Effector memory CD4-positive, alpha-beta T cell (primary cell): Measurements from ENCODE around the gene CAPN12.

Experiments
- DNase-seq, 3 donors: peaks; one replicate each; pipeline ENCODE4 v3.0.0-alpha.2; 2020
- H3K27ac ChIP-seq: 2 replicates; pipeline ENCODE4 v1.7.0; 2013; ENCODE audit warnings: mild to moderate bottlenecking, low read length, moderate library complexity; ENCODE audit not compliant: insufficient read depth, poor library complexity, severe bottlenecking
- H3K27me3 ChIP-seq: replicated peaks from 2 replicates; pipeline ENCODE4 v1.7.0; 2013; ENCODE audit warnings: mild to moderate bottlenecking, low read length; ENCODE audit not compliant: insufficient read depth, control insufficient read depth, poor library complexity, severe bottlenecking
- H3K36me3 ChIP-seq: 2 replicates; pipeline ENCODE4 v1.7.0; 2013; ENCODE audit warnings: mild to moderate bottlenecking, low read length, moderate library complexity; ENCODE audit not compliant: control insufficient read depth, insufficient read depth
- H3K4me1 ChIP-seq: 2 replicates; pipeline ENCODE4 v1.7.0; 2013; ENCODE audit warnings: low read length, mild to moderate bottlenecking; ENCODE audit not compliant: control insufficient read depth, insufficient read depth, poor library complexity, severe bottlenecking
- H3K4me3 ChIP-seq: 2 replicates; pipeline ENCODE4 v1.7.0; 2013; ENCODE audit warnings: low read length, low read depth, mild to moderate bottlenecking; ENCODE audit not compliant: insufficient read depth, poor library complexity, severe bottlenecking
- H3K9me3 ChIP-seq: 2 replicates; pipeline ENCODE4 v1.7.0; 2013; ENCODE audit warnings: mild to moderate bottlenecking, low read length, moderate library complexity; ENCODE audit not compliant: control insufficient read depth

CAPN12 gene

GRCh38 chr19:38710928-38711725 is 33.1 kb downstream of the CAPN12 start:
- no peak overlapping the region for H3K4me3 ChIP-seq
- no peak for DNase-seq
- peaks cover 79% of the 10 kb centered on the region for H3K36me3 ChIP-seq
- H3K27me3 ChIP-seq = no peaks in the 10 kb centered on the region
- H3K9me3 ChIP-seq = no peaks in the 10 kb centered on the region
- H3K27ac ChIP-seq = no peak overlapping the region
- H3K4me1 ChIP-seq = no peaks in the 10 kb centered on the region

- Histone ChIP-seq H3K9me3 (no peaks in the 10 kb centered on the region), H3K27me3 (no peaks in the 10 kb centered on the region), H3K27ac (no peak overlapping the region), H3K4me1 (no peaks in the 10 kb centered on the region), H3K36me3 (peaks cover 86% of the 10 kb centered on the region), H3K4me3 (no peak overlapping the region)
- DNase-seq = no peak
Observed at GRCh38 chr19:38710416-38710702, 33.9 kb downstream of the CAPN12 start.

- Histone ChIP-seq H3K4me1 (no peaks in the 10 kb centered on the region), H3K27me3 (no peaks in the 10 kb centered on the region), H3K27ac (no peak overlapping the region), H3K4me3 (no peak overlapping the region), H3K36me3 (peaks cover 89% of the 10 kb centered on the region), H3K9me3 (no peaks in the 10 kb centered on the region)
- no peak for DNase-seq
Observed at GRCh38 chr19:38709671-38710415, 34.4 kb downstream of the CAPN12 start.

- Histone ChIP-seq H3K27ac (no peak overlapping the region), H3K4me3 (no peak overlapping the region), H3K4me1 (no peaks in the 10 kb centered on the region), H3K36me3 (peaks cover 90% of the 10 kb centered on the region), H3K27me3 (no peaks in the 10 kb centered on the region), H3K9me3 (no peaks in the 10 kb centered on the region)
- no peak for DNase-seq
Observed at GRCh38 chr19:38709119-38709518, 35.2 kb downstream of the CAPN12 start.

GRCh38 chr19:38708413-38709024 is 35.8 kb downstream of the CAPN12 start:
- Histone ChIP-seq H3K27ac (no peak overlapping the region), H3K9me3 (no peaks in the 10 kb centered on the region), H3K4me1 (no peaks in the 10 kb centered on the region), H3K36me3 (peaks cover 90% of the 10 kb centered on the region), H3K4me3 (no peak overlapping the region), H3K27me3 (no peaks in the 10 kb centered on the region)
- no peak for DNase-seq

- DNase-seq = no peak
- Histone ChIP-seq H3K4me1 (no peaks in the 10 kb centered on the region), H3K36me3 (peaks cover 96% of the 10 kb centered on the region), H3K27ac (no peak overlapping the region), H3K4me3 (no peak overlapping the region), H3K27me3 (no peaks in the 10 kb centered on the region), H3K9me3 (no peaks in the 10 kb centered on the region)
Observed at GRCh38 chr19:38707512-38708114, 36.7 kb downstream of the CAPN12 start.

GRCh38 chr19:38706792-38707511 is 37.3 kb downstream of the CAPN12 start:
- Histone ChIP-seq H3K4me3 (no peak overlapping the region), H3K36me3 (peaks cover 96% of the 10 kb centered on the region), H3K27ac (no peak overlapping the region), H3K4me1 (no peaks in the 10 kb centered on the region), H3K27me3 (no peaks in the 10 kb centered on the region), H3K9me3 (no peaks in the 10 kb centered on the region)
- no peak for DNase-seq

- H3K9me3 ChIP-seq = no peaks in the 10 kb centered on the region
- H3K27ac ChIP-seq = no peak overlapping the region
- no peaks in the 10 kb centered on the region for H3K27me3 ChIP-seq
- peaks cover 94% of the 10 kb centered on the region for H3K36me3 ChIP-seq
- H3K4me3 ChIP-seq = no peak overlapping the region
- DNase-seq = no peak
- no peaks in the 10 kb centered on the region for H3K4me1 ChIP-seq
Observed at GRCh38 chr19:38705197-38706019, 38.9 kb downstream of the CAPN12 start.

- Histone ChIP-seq H3K4me1 (no peaks in the 10 kb centered on the region), H3K27ac (no peak overlapping the region), H3K36me3 (peaks cover 86% of the 10 kb centered on the region), H3K27me3 (no peaks in the 10 kb centered on the region), H3K9me3 (no peaks in the 10 kb centered on the region), H3K4me3 (no peak overlapping the region)
- no peak for DNase-seq
Observed at GRCh38 chr19:38704488-38705026, 39.7 kb downstream of the CAPN12 start.
